Upper lobe of left lung (tissue), 6 donors: ENCODE data around the gene PCIF1. TPM values are rescaled to one million over a fixed set of nuclear protein-coding genes. Genes with fewer than 3 reads are reported as not detected.

Experiments used
- ATAC-seq, 2 donors: fragments of 200-7000 bp; cut with Tn5 transposase; one replicate each; pipeline ENCODE4 v1.9.1; 2022; ENCODE audit warnings: mild to moderate bottlenecking in 2 of 2, moderate library complexity in 2 of 2; ENCODE audit not compliant: low FRiP score in 2 of 2
- DNase-seq, 2 donors: peaks; one replicate each; pipeline ENCODE4 v3.0.0-alpha.2; 2019 to 2020
- H3K27ac ChIP-seq, 4 donors: fragments of 200-600 bp; sonication (generic); one replicate each; pipeline ENCODE4 v1.5.1; 2016 to 2019
- H3K27me3 ChIP-seq, 4 donors: fragments of 200-600 bp; sonication (generic); one replicate each; pipeline ENCODE4 v1.5.1; 2017 to 2019
- H3K36me3 ChIP-seq, 4 donors: fragments of 200-600 bp; sonication (generic); one replicate each; pipeline ENCODE4 v1.5.1; 2016 to 2019
- H3K4me1 ChIP-seq, 4 donors: fragments of 200-600 bp; sonication (generic); one replicate each; pipeline ENCODE4 v1.5.1; 2018 to 2019
- H3K4me3 ChIP-seq, 4 donors: fragments of 200-600 bp; sonication (generic); one replicate each; pipeline ENCODE4 v1.5.1; 2017 to 2019; ENCODE audit warnings: mild to moderate bottlenecking in 2 of 4, moderate library complexity in 1 of 4
- H3K9me3 ChIP-seq, 4 donors: fragments of 200-600 bp; sonication (generic); one replicate each; pipeline ENCODE4 v1.5.1; 2018 to 2019
- CTCF ChIP-seq, 6 experiments: fragments of 450-650 bp in 4 of 6; fragments of 200-600 bp in 2 of 6; sonication (generic) in 2 of 6; IDR thresholded peaks; one replicate each; pipeline ENCODE4 v1.5.1; 2016 to 2019; ENCODE audit warnings: antibody characterized with exemption in 6 of 6
- EP300 ChIP-seq, 4 donors: sonication (generic); formaldehyde crosslinking; IDR thresholded peaks; one replicate each; pipeline ENCODE4 v1.5.1; 2017; ENCODE audit warnings: antibody characterized with exemption in 4 of 4, control low read depth in 2 of 4
- POLR2A ChIP-seq, 4 donors: fragments of 450-650 bp; IDR thresholded peaks; one replicate each; pipeline ENCODE4 v1.5.1; 2016 to 2017; ENCODE audit warnings: antibody characterized with exemption in 4 of 4, mild to moderate bottlenecking in 2 of 4
- POLR2AphosphoS5 ChIP-seq, 2 donors: sonication (generic); formaldehyde crosslinking; IDR thresholded peaks; one replicate each; pipeline ENCODE4 v1.5.1; 2017; ENCODE audit warnings: antibody characterized with exemption in 2 of 2
- WGBS, 2 donors: methylation state at CpG; one replicate each; pipeline ENCODE4 v1.1.5; 2017 to 2018; 5-methylcytosine and 5-hydroxymethylcytosine counted together
- total RNA-seq, 6 donors: library from RNA; depleted of rRNA in 4 of 6; stranded (reverse); fragments of >200 nt in 4 of 6; gene quantifications; one replicate each; pipeline versions ENCODE4 v1.1.0 to v1.2.1, GENCODE V29; 2016 to 2021
- donor health status: DM: no; HTN: no; CAD: no; lungs with moderate emphysema.
- donor health status: DM: no; HTN: yes; CAD: no; lungs with severe emphysema.

The PCIF1 gene
- total RNA-seq, 6 donors from 2014 or later: 41.7 to 59.7 (median 47.1) TPM

GRCh38 chr20:45958593-45958992 is 24.1 kb downstream of the PCIF1 start:
- H3K4me1 ChIP-seq: no peaks in the 10 kb centered on the region
- WGBS, 2 donors: 93 to 100% methylated on average over 4 of the region's 4 CpGs

GRCh38 chr20:45959126-45959525 is 24.6 kb downstream of the PCIF1 start:
- no peak overlapping the region for H3K27ac ChIP-seq
- H3K4me1 ChIP-seq: no peaks in the 10 kb centered on the region
- H3K4me3 ChIP-seq: no peak overlapping the region
- no peaks in the 10 kb centered on the region for H3K27me3 ChIP-seq
- peaks cover 49 to 89% (median 74%) of the 10 kb centered on the region in 4 donors for H3K36me3 ChIP-seq
- ATAC-seq: no peak
- TF ChIP-seq POLR2AphosphoS5 (IDR thresholded peaks at IDR 0.05) (no peak), CTCF (IDR thresholded peaks at IDR 0.05) (no peak), EP300 (IDR thresholded peaks at IDR 0.05) (no peak), POLR2A (IDR thresholded peaks at IDR 0.05) (no peak)
- no peak for DNase-seq
- 92 to 97% methylated on average over 16 of the region's 16 CpGs for WGBS, 2 donors
- H3K9me3 ChIP-seq: no peaks in the 10 kb centered on the region

More at GRCh38 chr20:45958593-45958992, 24.1 kb downstream of the PCIF1 start:
- Histone ChIP-seq H3K36me3 (peaks cover 45 to 89% (median 72%) of the 10 kb centered on the region in 4 donors), H3K27ac (no peak overlapping the region), H3K9me3 (no peaks in the 10 kb centered on the region), H3K27me3 (no peaks in the 10 kb centered on the region), H3K4me3 (no peak overlapping the region)
- no peak for ATAC-seq
- DNase-seq: no peak
- TF ChIP-seq EP300 (IDR thresholded peaks at IDR 0.05) (no peak), POLR2A (IDR thresholded peaks at IDR 0.05) (no peak), CTCF (IDR thresholded peaks at IDR 0.05) (no peak), POLR2AphosphoS5 (IDR thresholded peaks at IDR 0.05) (no peak)

- peaks cover 54 to 97% (median 83%) of the 10 kb centered on the region in 4 donors for H3K36me3 ChIP-seq
- no peaks in the 10 kb centered on the region for H3K9me3 ChIP-seq
- DNase-seq (no peak), ATAC-seq (no peak)
- WGBS, 2 donors: 93 to 97% methylated on average over 5 to 14 of the region's 14 CpGs
- H3K4me3 ChIP-seq: no peak overlapping the region
- H3K27ac ChIP-seq: no peak overlapping the region
- H3K4me1 ChIP-seq: no peaks in the 10 kb centered on the region
- H3K27me3 ChIP-seq: no peaks in the 10 kb centered on the region
- TF ChIP-seq CTCF (IDR thresholded peaks at IDR 0.05) (no peak), POLR2AphosphoS5 (IDR thresholded peaks at IDR 0.05) (no peak), POLR2A (IDR thresholded peaks at IDR 0.05) (no peak), EP300 (IDR thresholded peaks at IDR 0.05) (no peak)
Measured at GRCh38 chr20:45959956-45960630, 25.6 kb downstream of the PCIF1 start.

- no peaks in the 10 kb centered on the region for H3K27me3 ChIP-seq
- peaks cover 74 to 100% (median 94%) of the 10 kb centered on the region in 4 donors for H3K36me3 ChIP-seq
- H3K4me1 ChIP-seq: no peaks in the 10 kb centered on the region
- no peak overlapping the region for H3K4me3 ChIP-seq
- TF ChIP-seq EP300 (IDR thresholded peaks at IDR 0.05): no peak
- TF ChIP-seq POLR2AphosphoS5 (IDR thresholded peaks at IDR 0.05): no peak
- no peak for TF ChIP-seq CTCF (IDR thresholded peaks at IDR 0.05)
- no peak for TF ChIP-seq POLR2A (IDR thresholded peaks at IDR 0.05)
- 91 to 96% methylated on average over 11 to 26 of the region's 26 CpGs for WGBS, 2 donors
- no peak overlapping the region for H3K27ac ChIP-seq
- DNase-seq (no peak), ATAC-seq (no peak)
- H3K9me3 ChIP-seq: no peaks in the 10 kb centered on the region
Measured at GRCh38 chr20:45962031-45962755, 27.7 kb downstream of the PCIF1 start.
